ENCODE data around the gene PSMF1. TPM values are rescaled to one million over a fixed set of nuclear protein-coding genes. Genes with fewer than 3 reads are reported as not detected.
A peak's percentile ranks its signal among the peaks of the same experiment; 100 is the strongest.

Gene PSMF1
- total RNA-seq, 4 donors from 2014 or later, result 65.4 to 91.5 (median 73.4) TPM

DNA sequence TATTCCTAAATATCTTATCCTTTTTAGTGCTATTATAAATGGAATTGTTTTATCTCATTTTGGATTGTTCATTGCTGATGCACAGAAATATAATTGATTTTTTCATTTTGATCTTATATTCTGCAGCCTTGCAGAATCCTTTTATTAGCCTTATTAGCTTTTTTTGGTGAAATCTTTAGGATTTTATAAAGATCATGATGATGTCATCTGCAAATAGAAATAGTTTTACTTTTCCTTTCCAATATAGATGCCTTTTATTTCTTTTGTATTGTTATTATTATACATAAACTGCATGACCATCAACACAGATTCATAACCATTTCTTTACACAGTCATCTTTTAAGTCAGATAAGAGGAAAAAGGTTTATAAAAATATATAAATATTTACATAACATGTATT lies 16.9 kb upstream of the PSMF1 start:
- H3K4me3 ChIP-seq, result no peak overlapping the region
- peaks cover 0 to 19% (median 12%) of the 10 kb centered on the region in 4 donors for H3K9me3 ChIP-seq
- H3K36me3 ChIP-seq, result no peaks in the 10 kb centered on the region
- intact Hi-C loops (cut with DNase I), result no loop called here
- H3K27ac ChIP-seq (replicated peaks in 1 of 4), result no peak overlapping the region
- TF ChIP-seq POLR2AphosphoS5 (IDR thresholded peaks at IDR 0.05) (no peak), POLR2A (IDR thresholded peaks at IDR 0.05; ENCODE audit: low read depth) (no peak), EP300 (IDR thresholded peaks at IDR 0.05) (no peak)
- TF ChIP-seq, protein P1, sequence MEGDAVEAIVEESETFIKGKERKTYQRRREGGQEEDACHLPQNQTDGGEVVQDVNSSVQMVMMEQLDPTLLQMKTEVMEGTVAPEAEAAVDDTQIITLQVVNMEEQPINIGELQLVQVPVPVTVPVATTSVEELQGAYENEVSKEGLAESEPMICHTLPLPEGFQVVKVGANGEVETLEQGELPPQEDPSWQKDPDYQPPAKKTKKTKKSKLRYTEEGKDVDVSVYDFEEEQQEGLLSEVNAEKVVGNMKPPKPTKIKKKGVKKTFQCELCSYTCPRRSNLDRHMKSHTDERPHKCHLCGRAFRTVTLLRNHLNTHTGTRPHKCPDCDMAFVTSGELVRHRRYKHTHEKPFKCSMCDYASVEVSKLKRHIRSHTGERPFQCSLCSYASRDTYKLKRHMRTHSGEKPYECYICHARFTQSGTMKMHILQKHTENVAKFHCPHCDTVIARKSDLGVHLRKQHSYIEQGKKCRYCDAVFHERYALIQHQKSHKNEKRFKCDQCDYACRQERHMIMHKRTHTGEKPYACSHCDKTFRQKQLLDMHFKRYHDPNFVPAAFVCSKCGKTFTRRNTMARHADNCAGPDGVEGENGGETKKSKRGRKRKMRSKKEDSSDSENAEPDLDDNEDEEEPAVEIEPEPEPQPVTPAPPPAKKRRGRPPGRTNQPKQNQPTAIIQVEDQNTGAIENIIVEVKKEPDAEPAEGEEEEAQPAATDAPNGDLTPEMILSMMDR (IDR thresholded peaks at IDR 0.05), result no peak
- no peaks in the 10 kb centered on the region for H3K4me1 ChIP-seq
- no peak for DNase-seq (ENCODE audit: extremely low spot score)
- H3K27me3 ChIP-seq, result no peaks in the 10 kb centered on the region

GRCh38 chr20:1102016-1102415 lies 16.4 kb upstream of the PSMF1 start:
- peaks cover 0 to 19% (median 12%) of the 10 kb centered on the region in 4 donors for H3K9me3 ChIP-seq
- no peaks in the 10 kb centered on the region for H3K36me3 ChIP-seq
- DNase-seq (ENCODE audit: extremely low spot score), result no peak
- H3K27ac ChIP-seq (replicated peaks in 1 of 4), result no peak overlapping the region
- no peaks in the 10 kb centered on the region for H3K4me1 ChIP-seq
- TF ChIP-seq POLR2AphosphoS5 (IDR thresholded peaks at IDR 0.05), result no peak
- TF ChIP-seq EP300 (IDR thresholded peaks at IDR 0.05), result no peak
- TF ChIP-seq, protein P1 (IDR thresholded peaks at IDR 0.05), result no peak
- TF ChIP-seq POLR2A (IDR thresholded peaks at IDR 0.05; ENCODE audit: low read depth), result no peak
- no peaks in the 10 kb centered on the region for H3K27me3 ChIP-seq
- H3K4me3 ChIP-seq, result no peak overlapping the region
- intact Hi-C loops (cut with DNase I), result no loop called here

- Histone ChIP-seq H3K4me3 (no peak overlapping the region), H3K27ac (replicated peaks in 1 of 4) (no peak overlapping the region), H3K36me3 (no peaks in the 10 kb centered on the region), H3K9me3 (peaks cover 0 to 11% (median 8%) of the 10 kb centered on the region in 4 donors), H3K4me1 (peaks cover 0 to 4% (median under 1%) of the 10 kb centered on the region in 4 donors), H3K27me3 (no peaks in the 10 kb centered on the region)
- TF ChIP-seq EP300 (IDR thresholded peaks at IDR 0.05) (no peak), POLR2AphosphoS5 (IDR thresholded peaks at IDR 0.05) (no peak), POLR2A (IDR thresholded peaks at IDR 0.05; ENCODE audit: low read depth) (no peak)
- TF ChIP-seq, protein P1 (IDR thresholded peaks at IDR 0.05), result no peak
- intact Hi-C loops (cut with DNase I), result no loop called here
- DNase-seq (ENCODE audit: extremely low spot score), result peak; percentile 8
- 68% methylated on average over 3 of the region's 3 CpGs for WGBS
Measured at GRCh38 chr20:1103751-1104150, 14.7 kb upstream of the PSMF1 start.

DNA sequence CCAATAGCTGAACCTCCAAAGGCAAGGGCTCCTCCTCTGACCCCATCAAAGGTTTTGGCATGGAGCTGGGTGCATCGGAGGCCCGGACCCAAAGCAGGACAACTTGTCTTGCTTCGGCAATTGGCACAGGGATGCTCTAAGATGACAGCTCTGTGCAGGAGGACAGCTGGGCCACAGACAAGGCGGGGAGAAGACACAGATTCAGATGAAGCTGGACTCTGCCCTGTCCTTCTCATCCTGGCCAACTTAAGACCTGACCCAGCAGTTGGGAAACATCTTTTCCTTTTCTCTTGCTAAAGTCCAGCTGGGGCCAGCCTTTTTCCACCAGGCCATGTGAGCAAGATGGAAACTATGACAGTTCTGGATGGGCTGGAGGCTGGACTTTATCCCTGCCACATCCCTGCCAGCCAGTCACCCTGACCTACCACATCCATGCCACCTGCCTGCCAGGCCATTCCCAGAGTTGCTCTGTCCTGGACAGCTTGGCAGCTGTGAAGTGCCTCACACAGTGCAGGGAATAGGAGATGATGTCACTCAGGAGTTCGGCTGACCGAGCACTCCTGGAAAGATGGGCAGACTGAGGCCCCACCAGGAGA lies 12.7 kb upstream of the PSMF1 start:
- Histone ChIP-seq H3K4me3 (no peak overlapping the region), H3K9me3 (peaks cover 0 to 11% (median 8%) of the 10 kb centered on the region in 4 donors), H3K4me1 (peaks cover 0 to 11% (median 1%) of the 10 kb centered on the region in 4 donors), H3K27me3 (no peaks in the 10 kb centered on the region), H3K27ac (replicated peaks in 1 of 4) (no peak overlapping the region), H3K36me3 (no peaks in the 10 kb centered on the region)
- no peak for TF ChIP-seq EP300 (IDR thresholded peaks at IDR 0.05)
- TF ChIP-seq POLR2AphosphoS5 (IDR thresholded peaks at IDR 0.05), result no peak
- TF ChIP-seq, protein P1 (IDR thresholded peaks at IDR 0.05), result no peak
- no peak for TF ChIP-seq POLR2A (IDR thresholded peaks at IDR 0.05; ENCODE audit: low read depth)
- intact Hi-C loops (cut with DNase I), result loop anchor here (5.0 kb wide), 1 partner anchor 288 kb away; no protein-coding TSS in a partner anchor
- DNase-seq (ENCODE audit: extremely low spot score), result peak; percentile 86
- 77% methylated on average over 4 of the region's 6 CpGs for WGBS

DNA sequence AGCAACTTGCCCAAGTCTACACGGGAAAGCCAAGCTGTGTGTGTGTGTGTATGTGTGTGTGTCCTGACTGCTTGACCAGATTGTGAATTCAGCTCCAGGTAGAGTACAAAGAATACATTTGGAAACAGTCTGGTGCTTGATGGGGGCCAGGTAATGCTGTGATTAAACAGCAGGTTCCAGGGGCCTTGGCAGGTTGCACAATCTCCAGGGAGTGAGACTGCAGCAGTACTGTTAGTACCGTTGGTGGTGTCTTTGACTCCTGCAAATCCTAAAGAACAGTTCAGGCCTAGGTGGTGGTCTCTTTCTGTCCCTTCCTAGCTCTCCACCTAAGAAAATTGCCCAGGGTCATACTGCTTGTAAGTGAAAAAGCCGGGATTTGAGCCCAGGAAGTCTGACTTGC lies 11.2 kb upstream of the PSMF1 start:
- TF ChIP-seq EP300 (IDR thresholded peaks at IDR 0.05) (no peak), POLR2AphosphoS5 (IDR thresholded peaks at IDR 0.05) (no peak), POLR2A (IDR thresholded peaks at IDR 0.05; ENCODE audit: low read depth) (no peak)
- TF ChIP-seq, protein P1 (IDR thresholded peaks at IDR 0.05), result no peak
- 92% methylated on average over 3 of the region's 3 CpGs for WGBS
- H3K9me3 ChIP-seq, result peaks cover 0 to 7% (median 4%) of the 10 kb centered on the region in 4 donors
- DNase-seq (ENCODE audit: extremely low spot score), result no peak
- H3K36me3 ChIP-seq, result no peaks in the 10 kb centered on the region
- H3K27ac ChIP-seq (replicated peaks in 1 of 4), result no peak overlapping the region
- H3K4me1 ChIP-seq, result peaks cover 0 to 11% (median 1%) of the 10 kb centered on the region in 4 donors
- intact Hi-C loops (cut with DNase I), result loop anchor here (5.0 kb wide), 1 partner anchor 290 kb away; no protein-coding TSS in a partner anchor
- no peak overlapping the region for H3K4me3 ChIP-seq
- no peaks in the 10 kb centered on the region for H3K27me3 ChIP-seq
